Naive thymus-derived CD8-positive, alpha-beta T cell (primary cell): ENCODE data around the gene NOL6. TPM values are rescaled to one million over a fixed set of nuclear protein-coding genes. Genes with fewer than 3 reads are reported as not detected.

ENCODE experiments used
- ATAC-seq, 2 donors: fragments of 150-1000 bp; cut with Tn5 transposase in 1 of 2; sonication (Bioruptor Pico), chemical (Tn5 transposase) in 1 of 2; 1 replicate in 1 of 2; 2 replicates in 1 of 2; pipeline ENCODE4 v1.10.0; 2021; ENCODE audit warnings: mild to moderate bottlenecking in 2 of 2, moderate library complexity in 2 of 2
- POLR2A ChIA-PET: fragments of 350-600 bp; sonication (Branson Sonifier 250); formaldehyde crosslinking; loops from one replicate; lab custom pipeline; 2021; ENCODE audit warnings: antibody characterized with exemption; lab: Charles Lee
- DNase-seq, 10 donors: peaks; one replicate each; pipeline versions ENCODE4 v3.0.0 to v3.0.0-alpha.2; 2020 to 2022
- H3K27ac Mint-ChIP-seq, 10 donors: one replicate each; pipeline ENCODE4 v1.8.0; 2020 to 2022; ENCODE audit warnings: mild to moderate bottlenecking in 10 of 10, mixed read lengths in 10 of 10, moderate library complexity in 4 of 10, inconsistent platforms in 1 of 10
- H3K27me3 Mint-ChIP-seq, 5 donors: one replicate each; pipeline ENCODE4 v1.8.0; 2021 to 2022; ENCODE audit warnings: mixed read lengths in 5 of 5
- H3K36me3 Mint-ChIP-seq, 3 donors: one replicate each; pipeline ENCODE4 v1.8.0; 2020 to 2022; ENCODE audit warnings: mixed read lengths in 3 of 3, mild to moderate bottlenecking in 2 of 3, inconsistent platforms in 1 of 3
- H3K4me1 Mint-ChIP-seq, 4 donors: one replicate each; pipeline ENCODE4 v1.8.0; 2021 to 2022; ENCODE audit warnings: mixed read lengths in 4 of 4
- H3K4me3 Mint-ChIP-seq, 10 donors: one replicate each; pipeline ENCODE4 v1.8.0; 2020 to 2022; ENCODE audit warnings: mild to moderate bottlenecking in 10 of 10, mixed read lengths in 10 of 10, moderate library complexity in 6 of 10, inconsistent platforms in 1 of 10
- H3K9me3 Mint-ChIP-seq, 9 donors: one replicate each; pipeline ENCODE4 v1.8.0; 2020 to 2022; ENCODE audit warnings: mixed read lengths in 9 of 9, mild to moderate bottlenecking in 3 of 9, inconsistent platforms in 1 of 9, moderate library complexity in 1 of 9
- polyA plus RNA-seq, 3 donors: library from polyadenylated mRNA; unstranded; fragments of 300-500 nt; fragmentation: Illumina TruSeq; gene quantifications; one replicate each; pipeline ENCODE4 v1.2.3, GENCODE V29; 2021
- total RNA-seq, 8 experiments: library from RNA in 2 of 8; stranded (reverse) in 2 of 8; gene quantifications; one replicate each; pipeline ENCODE4 v1.2.3 and lab custom pipeline; 2021 to 2026

The NOL6 gene
- total and polyA plus RNA-seq, 5 experiments from 2014 or later: 13.5 to 47.2 (median 29.2) TPM

DNA sequence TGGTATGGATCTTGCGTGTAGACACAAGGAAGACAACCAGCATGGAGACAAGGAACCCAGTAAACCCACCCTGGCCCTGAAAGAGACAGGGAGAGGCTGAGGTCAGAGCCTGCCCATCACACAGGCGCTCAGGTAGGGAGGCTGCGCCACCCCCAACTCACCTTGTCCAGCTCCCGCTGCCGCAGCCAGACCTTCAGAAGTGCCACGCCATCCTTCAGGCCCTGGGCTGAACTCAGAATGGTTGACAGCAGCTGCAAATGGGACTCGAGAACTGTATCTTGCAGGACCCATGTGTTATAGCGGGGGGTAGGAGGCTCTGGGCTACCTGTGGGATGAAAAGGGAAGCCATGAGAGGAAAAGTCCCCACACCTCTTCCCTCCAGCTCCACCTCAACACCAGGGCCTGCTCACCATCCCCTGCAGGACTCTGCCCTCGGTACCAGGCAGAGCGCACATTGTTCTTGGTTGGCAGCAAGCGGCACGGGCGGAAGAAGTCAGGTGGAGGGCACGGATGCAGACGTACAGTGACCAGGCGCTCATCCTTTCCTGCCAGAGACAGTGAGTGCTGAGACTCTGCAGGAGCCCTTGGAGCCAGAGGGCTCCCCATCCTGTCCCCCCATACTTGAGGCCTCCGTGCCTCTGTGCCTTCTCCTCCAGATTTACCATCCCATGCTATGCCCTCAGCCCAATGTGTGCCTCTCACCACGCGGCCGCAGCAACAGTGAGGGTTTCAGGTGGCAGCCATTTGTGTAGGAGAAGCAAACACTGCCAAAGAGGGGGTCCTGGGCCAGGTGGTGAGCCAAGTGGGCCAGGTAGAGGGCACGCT is 4.7 kb downstream of the NOL6 start:
- H3K4me3 Mint-ChIP-seq: no peak overlapping the region
- H3K27me3 Mint-ChIP-seq: no peaks in the 10 kb centered on the region
- POLR2A ChIA-PET: interaction anchor here (0.6 to 0.7 kb wide), 2 partner anchors 11 to 14 kb away, joined by 3 to 4 read pairs; no protein-coding TSS in a partner anchor
- H3K4me1 Mint-ChIP-seq: peaks cover 9 to 31% (median 26%) of the 10 kb centered on the region in 4 donors
- peaks cover 0 to 78% (median 22%) of the 10 kb centered on the region in 3 donors for H3K36me3 Mint-ChIP-seq
- no peak for ATAC-seq
- H3K27ac Mint-ChIP-seq: peak overlapping the region in 3 of 10 donors; percentile 44 to 61 (median 55)
- no peak for DNase-seq
- no peaks in the 10 kb centered on the region for H3K9me3 Mint-ChIP-seq

DNA sequence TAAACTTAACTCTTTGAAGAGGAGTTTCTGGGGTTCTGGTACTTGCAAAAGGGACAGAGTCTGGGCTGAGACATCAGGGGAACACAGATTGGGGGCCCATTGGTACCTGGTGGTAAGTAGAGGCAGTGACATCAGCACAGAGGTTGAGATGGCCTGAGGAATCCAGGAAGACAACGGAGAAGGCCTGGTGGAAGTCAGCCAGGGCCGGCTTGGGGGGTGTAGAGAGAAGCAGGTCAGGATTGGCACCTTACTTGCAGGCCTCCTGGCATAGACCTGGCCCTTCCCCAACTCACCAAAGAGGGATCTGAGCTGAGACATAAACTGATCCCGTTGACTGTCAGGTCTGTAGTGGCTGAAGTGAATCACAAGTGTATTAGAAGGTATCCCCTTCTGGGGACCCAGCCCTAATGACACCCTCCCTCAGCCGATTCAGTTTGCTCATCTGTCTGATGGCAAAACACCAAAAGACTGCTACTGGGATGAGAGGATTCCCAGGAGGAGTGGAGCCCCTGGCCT is 5.5 kb downstream of the NOL6 start:
- DNase-seq (no peak), ATAC-seq (no peak)
- Mint-ChIP-seq H3K4me3 (no peak overlapping the region), H3K9me3 (no peaks in the 10 kb centered on the region), H3K4me1 (peaks cover 6 to 27% (median 20%) of the 10 kb centered on the region in 4 donors), H3K27me3 (no peaks in the 10 kb centered on the region), H3K27ac (peak overlapping the region in 6 of 10 donors; percentile 2 to 61 (median 22)), H3K36me3 (peaks cover 0 to 83% (median 24%) of the 10 kb centered on the region in 3 donors)
- POLR2A ChIA-PET: interaction anchor here (0.9 to 1.2 kb wide), 2 partner anchors 12 to 54 kb away, joined by 3 read pairs; no protein-coding TSS in a partner anchor

DNA sequence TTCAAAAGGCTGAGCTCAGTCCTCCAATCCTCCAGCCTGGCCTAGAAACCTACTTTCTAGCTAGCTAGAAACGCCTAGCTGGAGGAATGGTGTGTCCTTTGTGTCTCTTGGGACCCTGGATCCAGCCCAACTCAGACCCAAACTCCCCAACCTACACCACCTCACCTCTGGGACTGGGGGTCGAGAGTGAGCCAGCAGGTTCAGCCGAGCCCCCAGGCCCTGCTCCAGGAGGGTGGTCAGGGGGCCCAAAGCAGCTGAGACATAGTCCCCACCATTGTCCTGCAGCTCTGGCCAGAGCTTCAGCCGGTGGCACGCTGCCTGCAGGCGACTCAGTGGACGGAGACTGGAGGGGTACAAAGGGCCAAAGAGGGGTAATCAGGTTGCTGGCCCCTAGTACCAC is 6.2 kb downstream of the NOL6 start:
- POLR2A ChIA-PET: interaction anchor here (0.9 to 4.2 kb wide), 7 partner anchors 8 to 64 kb away, joined by 3 to 33 read pairs (median 3); partner anchors contain the start of genes AQP3 and AQP7
- H3K27ac Mint-ChIP-seq: peak overlapping the region in 1 of 10 donors; percentile 78
- no peak overlapping the region for H3K4me3 Mint-ChIP-seq
- H3K9me3 Mint-ChIP-seq: no peaks in the 10 kb centered on the region
- H3K36me3 Mint-ChIP-seq: peaks cover 0 to 91% (median 25%) of the 10 kb centered on the region in 3 donors
- no peak for DNase-seq
- ATAC-seq: no peak
- H3K4me1 Mint-ChIP-seq: peaks cover 6 to 22% (median 15%) of the 10 kb centered on the region in 4 donors
- H3K27me3 Mint-ChIP-seq: no peaks in the 10 kb centered on the region

DNA sequence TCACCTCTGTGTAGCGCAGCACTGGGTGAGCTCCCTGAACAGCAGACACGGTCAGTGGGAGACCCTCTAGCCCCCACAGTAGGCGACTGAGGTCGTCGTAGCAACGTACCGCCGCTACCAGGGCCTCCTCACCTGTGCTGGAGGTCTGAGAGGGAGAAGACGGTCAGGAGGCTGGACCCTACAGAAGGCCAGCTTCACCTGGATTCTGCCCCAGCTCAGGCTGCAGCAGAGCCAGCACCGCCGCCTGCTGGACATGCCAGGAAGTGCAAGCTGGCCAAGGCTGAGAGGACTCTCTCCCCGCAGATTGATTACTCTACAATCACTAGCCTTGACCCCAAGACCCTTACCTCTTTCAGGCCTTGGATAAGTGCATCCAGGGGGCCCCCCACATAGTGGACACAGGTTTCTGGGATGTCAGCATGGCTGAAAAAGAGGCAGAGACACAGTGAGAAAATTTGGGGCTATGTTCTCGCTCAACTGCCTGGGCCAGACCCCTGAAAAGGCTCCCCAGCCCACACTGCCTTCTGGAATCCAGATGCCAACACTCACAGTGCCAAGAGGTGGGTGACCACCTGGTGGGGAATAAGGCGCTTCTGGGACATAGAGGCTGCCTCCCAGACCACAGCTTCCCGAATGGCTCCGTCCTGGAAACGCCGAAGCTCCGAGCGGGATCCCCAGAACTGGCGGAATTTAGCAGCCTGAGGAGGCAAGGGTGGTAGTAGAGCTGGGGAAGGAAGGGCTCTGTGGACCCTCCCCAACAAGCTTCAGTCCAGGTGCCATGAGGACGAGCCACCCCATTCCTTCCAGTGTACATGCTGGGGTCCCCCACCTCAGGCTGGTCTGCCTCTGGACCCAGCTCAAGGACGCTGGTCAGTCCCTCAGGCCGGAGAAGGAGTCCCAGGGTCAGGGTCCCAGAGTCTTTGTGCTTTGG is 6.9 kb downstream of the NOL6 start:
- no peaks in the 10 kb centered on the region for H3K9me3 Mint-ChIP-seq
- peak overlapping the region; percentile 19 to 82 (median 57) for H3K27ac Mint-ChIP-seq
- peaks cover 6 to 18% (median 8%) of the 10 kb centered on the region in 4 donors for H3K4me1 Mint-ChIP-seq
- H3K27me3 Mint-ChIP-seq: no peaks in the 10 kb centered on the region
- POLR2A ChIA-PET: interaction anchor here (0.6 to 4.2 kb wide), 12 partner anchors 9 to 93 kb away, joined by 3 to 33 read pairs (median 4); partner anchors contain the start of genes AQP3 and AQP7
- peaks cover 0 to 92% (median 25%) of the 10 kb centered on the region in 3 donors for H3K36me3 Mint-ChIP-seq
- DNase-seq (peak; percentile 34 to 81 (median 70)), ATAC-seq (peak; percentile 80 to 88)
- no peak overlapping the region for H3K4me3 Mint-ChIP-seq

DNA sequence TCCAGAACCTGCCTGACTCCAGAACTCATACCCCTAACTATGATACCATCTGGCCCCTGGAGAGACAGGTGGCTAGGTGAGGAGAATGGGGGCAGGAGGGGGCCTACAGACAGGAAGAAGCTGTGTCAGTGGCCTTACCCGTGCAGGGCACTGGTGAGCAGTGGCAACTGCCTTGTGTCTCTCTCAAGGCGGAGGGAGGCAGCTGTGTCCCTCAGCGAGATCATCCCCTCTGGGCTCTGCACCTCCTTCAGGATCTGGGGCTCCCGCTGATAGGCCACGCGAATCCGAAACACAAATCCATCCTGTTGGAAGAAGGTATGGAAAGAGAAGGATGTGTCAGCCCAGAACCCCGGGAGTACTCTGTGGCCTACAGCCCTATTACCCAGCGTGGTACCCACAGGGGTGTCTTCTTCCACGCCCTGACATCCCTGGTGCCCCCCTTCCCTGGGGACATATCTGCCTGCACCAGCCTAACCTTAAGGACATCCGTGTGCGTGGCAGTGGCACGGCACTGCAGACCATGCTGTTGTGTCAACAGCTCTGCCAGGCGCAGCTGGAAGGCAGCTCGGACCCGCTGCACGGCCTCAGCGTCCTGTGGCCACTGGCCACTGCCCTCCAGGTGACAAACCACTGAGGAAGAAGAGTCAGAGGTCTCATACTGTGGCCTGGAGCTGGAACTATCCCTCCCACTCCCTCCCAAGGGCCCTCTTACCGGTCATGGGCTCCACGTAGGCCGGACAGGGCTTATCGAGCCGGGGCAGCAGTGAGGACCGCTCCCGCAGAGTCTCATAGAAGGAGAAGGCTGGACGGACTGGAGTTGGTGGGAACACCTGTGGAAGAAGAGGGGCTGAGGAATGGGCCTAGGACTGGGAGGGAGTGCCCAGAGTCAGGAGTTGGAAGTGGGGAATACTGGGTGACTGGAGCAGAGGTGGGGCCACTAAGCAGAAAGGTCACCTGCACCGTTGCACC is 7.8 kb downstream of the NOL6 start:
- Mint-ChIP-seq H3K27ac (peak overlapping the region in 9 of 10 donors; percentile 28 to 82 (median 58)), H3K36me3 (peaks cover 0 to 88% (median 23%) of the 10 kb centered on the region in 3 donors), H3K27me3 (no peaks in the 10 kb centered on the region), H3K9me3 (no peaks in the 10 kb centered on the region), H3K4me1 (peaks cover 0 to 15% (median 2%) of the 10 kb centered on the region in 4 donors), H3K4me3 (no peak overlapping the region)
- DNase-seq: no peak
- POLR2A ChIA-PET: interaction anchor here (0.6 to 7.1 kb wide), 10 partner anchors 7 to 92 kb away, joined by 3 to 47 read pairs (median 4); partner anchors contain the start of genes AQP3, AQP7 and NOL6
- ATAC-seq: no peak

DNA sequence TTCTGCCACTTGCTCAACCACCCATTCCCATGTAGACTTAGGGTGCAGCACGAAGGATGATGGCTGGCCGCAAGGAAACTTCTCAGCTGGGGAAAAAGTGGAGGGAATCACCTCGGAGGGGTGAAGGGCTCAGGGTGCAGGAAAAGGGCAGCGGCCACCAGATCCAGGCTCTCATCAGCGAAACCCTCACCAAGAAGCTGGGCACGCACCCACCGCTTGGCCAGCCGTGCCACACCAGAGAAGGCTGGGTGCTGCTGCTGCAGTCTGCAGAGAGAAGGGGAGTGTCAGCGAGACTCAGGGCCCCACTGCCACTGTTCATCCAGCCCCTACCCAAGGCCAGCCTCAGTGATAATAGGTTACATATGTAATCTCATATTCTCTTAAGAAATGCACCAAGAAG is 8.6 kb downstream of the NOL6 start:
- Mint-ChIP-seq H3K9me3 (no peaks in the 10 kb centered on the region), H3K27ac (peak overlapping the region in 6 of 10 donors; percentile 32 to 75 (median 71)), H3K27me3 (no peaks in the 10 kb centered on the region), H3K4me3 (no peak overlapping the region), H3K36me3 (peaks cover 0 to 80% (median 18%) of the 10 kb centered on the region in 3 donors), H3K4me1 (peaks cover 0 to 21% (median 0%) of the 10 kb centered on the region in 4 donors)
- peak in 1 of 10 donors; percentile 31 for DNase-seq
- POLR2A ChIA-PET: interaction anchor here (2.4 to 7.1 kb wide), 4 partner anchors 8 to 62 kb away, joined by 10 to 47 read pairs (median 24); partner anchors contain the start of genes AQP3, AQP7 and NOL6
- ATAC-seq: no peak

DNA sequence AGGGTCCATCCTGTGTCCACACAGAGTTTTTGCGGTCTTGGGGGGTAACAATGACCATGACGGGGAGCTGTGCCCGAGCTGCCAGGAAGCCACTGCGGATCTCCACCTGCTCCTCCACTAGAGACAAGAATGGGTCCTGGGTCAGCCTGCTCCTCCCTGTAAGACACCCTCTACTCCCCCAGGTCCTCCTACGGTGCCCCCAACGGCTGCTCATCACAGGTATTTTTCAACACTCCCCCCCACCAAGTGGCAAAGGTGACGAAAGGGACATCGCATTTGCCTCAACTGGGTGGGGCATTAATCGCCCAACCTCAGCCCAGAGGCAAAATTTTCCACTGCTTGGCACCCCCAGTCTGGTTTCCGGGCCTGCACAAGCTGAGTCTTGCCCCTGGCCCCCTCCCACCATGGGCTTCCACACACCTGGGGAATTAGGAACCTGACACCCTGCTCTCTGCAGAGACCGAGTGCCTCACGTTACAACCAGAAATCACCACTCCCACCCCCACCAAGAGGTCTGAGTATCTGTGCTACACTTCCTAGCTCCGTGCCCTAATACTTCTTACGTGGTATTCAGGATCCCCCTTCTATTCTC is 9.6 kb downstream of the NOL6 start:
- peak in 1 of 10 donors; percentile 19 for DNase-seq
- peak overlapping the region in 6 of 10 donors; percentile 32 to 75 (median 48) for H3K27ac Mint-ChIP-seq
- peaks cover 0 to 25% (median 6%) of the 10 kb centered on the region in 4 donors for H3K4me1 Mint-ChIP-seq
- no peaks in the 10 kb centered on the region for H3K27me3 Mint-ChIP-seq
- no peak overlapping the region for H3K4me3 Mint-ChIP-seq
- H3K9me3 Mint-ChIP-seq: no peaks in the 10 kb centered on the region
- POLR2A ChIA-PET: interaction anchor here (3.0 to 7.1 kb wide), 3 partner anchors 9 to 48 kb away, joined by 15 to 47 read pairs (median 33); partner anchors contain the start of genes AQP3 and NOL6
- no peak for ATAC-seq
- peaks cover 0 to 70% (median 15%) of the 10 kb centered on the region in 3 donors for H3K36me3 Mint-ChIP-seq

DNA sequence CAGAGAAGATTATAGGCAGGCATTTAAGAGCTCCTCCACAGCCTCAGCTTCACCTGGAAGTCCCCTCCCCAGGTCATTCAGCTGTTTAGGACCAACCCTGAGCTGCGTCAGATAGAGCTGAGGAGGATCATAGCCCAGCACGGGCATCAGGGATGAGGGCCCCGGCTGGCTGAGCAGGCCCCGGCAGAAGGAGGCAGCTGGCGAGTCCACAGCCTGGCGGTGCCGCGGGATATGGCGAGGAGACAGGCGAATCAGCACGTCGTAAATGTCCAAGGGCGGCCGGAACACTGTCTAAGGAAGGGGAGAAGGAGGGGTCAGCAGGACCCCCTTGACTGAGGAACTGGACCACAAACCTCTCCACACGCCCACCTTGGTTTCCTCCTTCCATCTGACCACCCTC is 10.6 kb downstream of the NOL6 start:
- H3K27me3 Mint-ChIP-seq: no peaks in the 10 kb centered on the region
- H3K4me3 Mint-ChIP-seq: no peak overlapping the region
- POLR2A ChIA-PET: interaction anchor here (2.5 to 10.7 kb wide), 3 partner anchors 10 to 48 kb away, joined by 10 to 93 read pairs (median 47); partner anchors contain the start of genes AQP3 and NOL6
- ATAC-seq: no peak
- H3K9me3 Mint-ChIP-seq: no peaks in the 10 kb centered on the region
- H3K27ac Mint-ChIP-seq: peak overlapping the region in 5 of 10 donors; percentile 31 to 84 (median 48)
- peaks cover 7 to 35% (median 15%) of the 10 kb centered on the region in 4 donors for H3K4me1 Mint-ChIP-seq
- peaks cover 0 to 60% (median 15%) of the 10 kb centered on the region in 3 donors for H3K36me3 Mint-ChIP-seq
- peak in 1 of 10 donors; percentile 62 for DNase-seq

DNA sequence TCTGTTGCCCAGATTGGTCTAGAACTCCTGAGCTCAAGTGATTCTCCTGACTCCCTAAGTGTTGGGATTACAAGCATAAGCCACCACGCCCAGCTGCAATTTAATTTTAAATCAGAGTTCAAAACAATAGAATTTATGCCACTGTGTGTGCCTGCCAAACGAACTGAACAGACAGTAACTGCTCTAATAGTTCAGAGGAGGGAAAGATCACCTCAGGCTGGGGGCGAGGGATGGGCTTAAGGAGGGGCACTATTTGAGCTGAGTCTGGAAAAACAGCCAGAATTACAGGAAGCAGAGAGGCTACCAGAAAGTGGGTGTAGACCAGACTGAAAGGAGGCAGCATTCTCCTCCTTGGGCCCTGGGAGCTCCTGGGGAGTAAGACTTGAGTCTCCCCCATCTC is 12.2 kb downstream of the NOL6 start:
- ATAC-seq: no peak
- Mint-ChIP-seq H3K4me1 (peaks cover 12 to 50% (median 31%) of the 10 kb centered on the region in 4 donors), H3K36me3 (peaks cover 0 to 49% (median 12%) of the 10 kb centered on the region in 3 donors), H3K27me3 (no peaks in the 10 kb centered on the region), H3K27ac (peak overlapping the region in 4 of 10 donors; percentile 50 to 84 (median 65)), H3K4me3 (no peak overlapping the region), H3K9me3 (no peaks in the 10 kb centered on the region)
- no peak for DNase-seq
- POLR2A ChIA-PET: interaction anchor here (1.3 to 10.7 kb wide), 4 partner anchors 9 to 46 kb away, joined by 4 to 93 read pairs (median 28); partner anchors contain the start of genes AQP3 and NOL6

DNA sequence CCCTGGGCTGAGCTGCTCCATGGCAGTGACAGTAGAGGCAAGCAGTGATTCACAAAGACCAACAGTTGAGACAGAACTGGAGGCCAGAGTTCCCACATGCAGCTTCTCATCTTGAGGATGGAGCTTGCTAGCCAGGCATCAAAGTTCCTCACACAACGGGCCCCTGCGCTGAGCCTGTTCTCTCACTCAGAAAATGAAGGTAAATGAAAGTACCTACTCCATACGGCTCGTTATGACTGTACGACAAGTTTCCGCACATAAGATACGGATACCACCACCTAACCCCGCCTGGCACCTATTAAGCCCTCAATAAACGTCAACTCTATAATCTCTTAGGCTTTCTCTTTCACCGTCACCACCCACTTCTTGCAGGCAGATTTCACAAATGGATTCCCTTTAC is 12.9 kb downstream of the NOL6 start:
- H3K4me3 Mint-ChIP-seq: no peak overlapping the region
- no peaks in the 10 kb centered on the region for H3K9me3 Mint-ChIP-seq
- no peaks in the 10 kb centered on the region for H3K27me3 Mint-ChIP-seq
- H3K36me3 Mint-ChIP-seq: peaks cover 0 to 43% (median 12%) of the 10 kb centered on the region in 3 donors
- DNase-seq: no peak
- ATAC-seq: no peak
- H3K4me1 Mint-ChIP-seq: peaks cover 15 to 55% (median 37%) of the 10 kb centered on the region in 4 donors
- peak overlapping the region in 9 of 10 donors; percentile 7 to 90 (median 59) for H3K27ac Mint-ChIP-seq
- POLR2A ChIA-PET: interaction anchor here (1.3 to 10.7 kb wide), 3 partner anchors 9 to 15 kb away, joined by 4 to 93 read pairs (median 47); partner anchors contain the start of genes AQP3 and NOL6
